ENCODE data around the gene UROS.

Gene UROS

DNA sequence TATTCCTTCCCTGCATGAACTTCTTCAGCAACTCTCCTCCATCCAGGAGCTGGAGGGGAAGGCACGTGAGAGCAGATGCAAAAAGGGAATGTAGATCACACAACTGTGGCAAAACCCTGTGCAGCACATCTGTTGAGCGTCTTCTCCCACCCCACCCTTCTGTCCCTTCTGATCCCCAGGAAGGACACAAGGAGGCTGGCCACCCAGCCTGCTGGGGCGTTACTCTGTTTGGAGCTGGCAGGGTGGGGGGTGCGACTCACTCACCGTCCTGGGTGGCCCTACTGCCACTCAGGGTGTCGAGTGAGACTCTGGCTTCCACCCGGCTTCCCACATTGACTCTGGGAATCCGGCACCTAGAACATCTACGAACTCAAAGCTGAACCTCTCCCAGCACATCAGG, 37.3 kb downstream of the UROS start:
- no peak for DNase-seq

- DNase-seq: no peak
Measured at GRCh38 chr10:125783957-125784356, 39.1 kb downstream of the UROS start.

DNA sequence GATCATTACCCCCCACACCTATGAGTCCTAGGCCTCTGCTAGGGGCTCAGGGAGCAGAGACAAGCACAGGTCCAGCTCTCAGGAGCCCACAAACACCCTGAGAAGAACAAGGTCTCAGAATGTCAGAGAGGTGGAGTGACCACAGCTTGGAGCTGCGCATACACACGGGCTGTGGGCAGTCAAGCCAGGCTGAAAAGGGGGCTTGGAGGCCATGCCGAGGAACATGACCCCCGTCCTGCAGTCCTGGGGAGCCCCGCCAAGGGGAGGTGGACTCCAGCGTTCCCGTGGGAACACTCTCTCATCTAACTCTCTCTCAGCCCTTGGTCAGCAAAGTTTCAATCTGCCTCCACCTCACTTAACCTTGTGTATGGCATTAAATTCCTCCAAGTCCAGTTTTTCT, 39.6 kb downstream of the UROS start:
- no peak for DNase-seq

GRCh38 chr10:125782616-125783015, 40.4 kb downstream of the UROS start:
- no peak for DNase-seq

DNA sequence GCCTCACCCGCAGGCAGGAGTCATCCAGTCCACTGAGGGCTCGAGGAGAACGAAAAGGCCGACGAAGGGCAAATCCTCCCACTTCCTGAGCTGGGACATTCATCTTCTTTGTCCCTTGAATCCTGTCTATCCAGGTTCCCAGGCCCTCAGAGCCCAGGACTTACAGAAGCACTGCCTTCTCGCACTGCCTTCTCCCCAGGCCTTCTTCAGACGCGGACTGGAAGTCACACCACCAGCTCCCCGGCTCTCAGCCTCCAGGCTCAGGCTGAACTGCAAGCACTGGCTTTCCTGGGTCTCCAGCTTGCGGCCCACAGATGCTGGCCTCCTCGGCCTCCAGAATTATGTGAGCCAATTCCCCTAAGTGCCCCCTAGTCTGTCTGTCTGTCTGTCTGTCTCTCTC, 41.0 kb downstream of the UROS start:
- no peak for DNase-seq

DNA sequence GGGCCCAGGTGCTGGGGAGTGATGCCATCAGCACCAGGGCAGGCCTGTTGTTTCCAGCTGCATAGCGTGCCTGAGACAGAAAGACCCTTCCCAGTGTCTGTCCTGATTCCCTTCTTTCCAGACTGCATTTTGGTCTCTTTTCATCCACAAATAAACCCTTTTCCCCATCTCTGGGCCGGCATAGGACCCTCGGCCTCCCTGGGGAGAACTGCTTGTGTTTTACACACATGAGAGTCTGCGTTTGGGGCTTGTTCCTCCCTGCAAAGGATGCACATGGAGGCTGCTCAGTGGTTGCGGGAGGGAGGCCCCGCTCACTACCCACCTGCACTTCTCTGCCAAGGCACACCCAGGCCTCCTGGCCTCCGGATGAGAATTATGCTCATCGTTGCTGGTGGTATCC, 41.7 kb downstream of the UROS start:
- DNase-seq: no peak

GRCh38 chr10:125779403-125780327, 43.4 kb downstream of the UROS start:
- DNase-seq: no peak

DNA sequence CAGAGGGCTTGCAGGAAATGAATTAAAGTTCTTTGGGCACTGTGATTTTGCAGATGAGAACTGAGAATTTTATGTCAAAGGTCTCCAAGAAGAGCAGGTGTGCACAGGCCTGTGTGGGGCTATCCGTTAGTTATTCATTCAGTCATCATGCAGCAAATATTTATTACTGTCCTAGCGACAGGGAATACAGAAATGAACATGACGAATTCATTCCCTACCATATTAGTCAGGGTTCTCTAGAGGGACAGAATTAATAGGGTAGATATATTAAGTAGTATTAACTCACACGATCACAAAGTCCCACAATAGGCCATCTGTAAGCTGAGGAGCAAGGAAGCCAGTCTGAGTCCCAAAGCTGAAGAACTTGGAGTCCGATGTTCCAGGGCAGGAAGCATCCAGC, 44.5 kb downstream of the UROS start:
- no peak for DNase-seq

- no peak for DNase-seq
Measured at GRCh38 chr10:125777806-125778205, 45.3 kb downstream of the UROS start.

DNA sequence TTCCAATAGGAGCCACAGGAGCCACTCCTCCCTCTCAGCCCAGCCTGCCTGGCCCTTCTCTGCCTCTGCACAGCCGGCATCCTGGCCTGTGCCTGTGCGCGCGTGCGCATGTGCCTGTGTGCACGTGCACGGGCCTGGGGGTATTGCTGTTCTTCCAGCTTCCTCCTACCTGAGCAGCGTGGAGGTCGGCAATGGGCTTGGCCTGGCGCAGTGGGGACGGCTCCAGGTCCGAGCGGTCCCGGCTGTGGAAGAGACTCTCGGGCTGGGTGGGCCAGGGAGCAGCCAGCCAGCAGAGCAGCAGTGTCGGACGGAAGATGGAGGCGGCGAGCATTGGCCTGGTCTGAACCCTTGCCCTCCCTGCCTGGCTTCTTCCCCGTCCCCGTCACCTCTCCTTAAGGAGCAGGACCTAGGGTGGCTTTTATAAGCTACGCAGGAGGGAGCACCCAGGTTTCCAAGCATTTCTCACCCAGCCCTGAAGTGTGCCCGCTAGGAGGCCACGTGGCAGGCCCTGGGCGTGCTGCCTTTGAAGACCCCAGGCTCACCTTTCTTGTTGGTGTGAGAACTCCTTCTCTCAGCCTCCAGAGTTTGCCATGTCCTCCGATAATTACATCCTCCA, 47.5 kb downstream of the UROS start, which contains the start of gene MMP21:
Gene MMP21 (minus strand): TSS at position 331 of the 616 bp plus-strand sequence. CDS start 0 bp downstream, at position 331.
- no peak for DNase-seq

- no peak for DNase-seq
Measured at GRCh38 chr10:125774581-125775191, 48.4 kb downstream of the UROS start.

- no peak for DNase-seq
Measured at GRCh38 chr10:125773687-125774543, 49.1 kb downstream of the UROS start.

- DNase-seq: no peak
Measured at GRCh38 chr10:125772864-125773180, 50.2 kb downstream of the UROS start.

- no peak for DNase-seq
Measured at GRCh38 chr10:125772112-125772863, 50.8 kb downstream of the UROS start.

GRCh38 chr10:125770844-125771243, 52.2 kb downstream of the UROS start:
- no peak for DNase-seq

DNA sequence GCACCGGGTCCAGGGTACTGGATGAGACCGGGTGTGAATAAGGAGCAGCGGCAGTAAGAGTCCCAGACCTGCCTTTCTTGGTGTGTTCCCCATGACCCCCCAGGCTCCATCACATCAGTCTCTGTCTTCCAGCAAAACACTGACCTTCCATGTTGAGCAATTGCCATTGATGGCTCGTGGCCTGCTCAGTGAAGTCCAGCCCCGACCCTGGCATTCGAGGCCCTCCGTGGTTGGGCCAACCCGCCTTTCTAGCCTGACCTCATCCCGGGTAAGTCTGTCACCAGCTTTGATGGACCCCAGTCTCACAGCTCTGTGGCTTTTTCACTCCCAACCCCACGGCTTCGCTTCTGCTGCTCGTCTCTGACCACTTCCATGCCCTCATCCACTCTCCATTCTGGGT, 53.9 kb downstream of the UROS start:
- DNase-seq: no peak

GRCh38 chr10:125768219-125768855, 54.7 kb downstream of the UROS start:
- no peak for DNase-seq

- DNase-seq: no peak
Measured at GRCh38 chr10:125766511-125766910, 56.5 kb downstream of the UROS start.

GRCh38 chr10:125765835-125766234, 57.2 kb downstream of the UROS start:
- no peak for DNase-seq

DNA sequence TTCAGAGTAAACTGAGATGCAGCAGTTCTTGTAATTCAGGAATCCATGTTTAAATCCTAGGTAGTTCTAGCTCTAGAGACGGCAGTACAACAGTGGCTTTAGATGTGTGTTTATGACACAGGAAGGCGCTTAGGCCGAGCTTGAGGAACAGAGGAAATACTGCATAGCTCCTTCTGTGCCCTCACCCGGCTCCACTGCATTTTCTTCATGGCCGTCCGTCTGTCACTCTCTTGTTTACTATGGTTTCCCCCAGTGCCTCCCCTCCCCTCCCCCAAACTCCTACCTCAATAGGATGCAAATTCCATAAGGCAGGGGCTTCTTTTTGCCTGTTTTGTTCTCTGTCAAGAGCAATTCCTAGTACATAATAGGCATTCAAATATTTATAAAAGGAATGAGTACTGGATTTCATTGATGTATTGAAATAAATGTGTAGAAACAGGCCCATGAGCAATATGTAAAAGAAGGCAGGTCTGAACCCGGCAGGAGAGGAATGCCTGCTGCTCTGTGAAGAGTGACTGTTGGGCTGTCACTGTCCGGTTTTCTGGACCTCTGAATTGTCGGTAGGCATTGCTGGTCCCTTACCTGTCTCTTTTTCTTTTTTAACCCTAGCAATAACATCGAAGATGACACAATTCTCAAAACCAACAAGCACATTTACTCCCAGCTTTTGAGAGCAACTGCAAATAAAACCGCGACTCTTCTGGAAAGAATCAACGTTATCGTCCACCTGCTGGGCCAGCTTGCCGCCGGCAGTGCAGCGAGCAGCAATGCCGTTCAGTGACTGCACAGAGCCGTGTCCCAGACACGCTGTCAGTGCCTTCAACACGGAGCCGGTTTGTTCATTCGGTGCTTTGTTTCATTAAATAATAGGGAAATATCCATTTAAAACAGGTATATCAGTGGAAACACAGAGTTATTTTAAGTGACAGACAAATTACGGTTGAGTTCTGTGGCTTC, 60.1 kb downstream of the UROS start:
- no peak for DNase-seq

DNA sequence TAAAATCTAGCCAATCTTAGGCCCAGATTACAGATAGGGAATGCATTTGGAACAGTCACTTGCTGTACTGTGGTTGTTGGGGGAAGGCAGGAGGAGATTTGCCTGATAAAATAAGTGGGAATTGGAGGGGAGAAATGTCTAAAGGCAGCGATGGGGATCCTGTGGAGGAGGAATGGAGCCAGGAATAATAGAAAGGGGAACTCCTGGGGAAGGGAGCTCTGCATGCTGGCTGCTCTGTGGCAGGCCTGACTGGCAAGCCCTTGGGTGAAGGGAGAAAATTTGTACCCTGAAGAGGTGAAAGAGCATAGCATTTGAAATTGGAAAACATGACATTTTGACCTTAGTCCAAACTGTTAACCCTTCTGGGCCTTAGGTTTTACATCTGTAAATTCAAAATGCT, 61.1 kb downstream of the UROS start:
- no peak for DNase-seq
